K562 (cell line): ENCODE results near the gene TNFSF9. TPM values are rescaled to one million over a fixed set of nuclear protein-coding genes. Genes with fewer than 3 reads are reported as not detected.

Experiments used
- ATAC-seq: fragments of 200-7000 bp; cut with Tn5 transposase; 3 replicates; pipeline ENCODE4 v1.9.1; 2020; ENCODE audit warnings: moderate library complexity
- BruUV-seq: library from RNA; stranded (reverse); fragments of 400-500 nt; replicated peaks from 2 replicates; lab custom pipeline; 2021; lab: Mats Ljungman, UMichigan
- CTCF ChIA-PET: fragments of 300-600 bp; formaldehyde crosslinking; extraction: SDS; loops from one replicate; lab custom pipeline; 2021; ENCODE audit warnings: low intra/inter-chr PET ratio; lab: Yijun Ruan, JAX
- POLR2A ChIA-PET: fragments of 300-600, 350-650 bp; sonication (Branson Sonifier 250); formaldehyde crosslinking; extraction: SDS; loops from one replicate; lab custom pipeline; 2021; ENCODE audit warnings: antibody characterized with exemption, inconsistent platforms; lab: Yijun Ruan, JAX
- DNase-seq, 4 experiments: peaks; one replicate each; pipeline versions ENCODE4 v3.0.0 to v3.0.0-alpha.2; 2011 to 2018; ENCODE audit warnings: low spot score in 3 of 4, mixed read lengths in 3 of 4; ENCODE audit errors: extremely low read depth in 1 of 4
- FAIRE-seq: peaks from 2 replicates; lab custom pipeline; 2011; peaks lifted over from hg19 to GRCh38; lab: Jason Lieb, UNC
- H2AFZ ChIP-seq: 2 replicates; pipeline ENCODE4 v1.6.0; 2011; ENCODE audit warnings: low read depth, low read length, control low read depth, inconsistent platforms
- H3K27ac ChIP-seq: fragments of 200-600 bp; 3 replicates; pipeline ENCODE4 v1.8.0; 2011; ENCODE audit warnings: low read depth, mild to moderate bottlenecking, control low read depth, inconsistent platforms, low read length, moderate library complexity, mixed read lengths; ENCODE audit errors: extremely low read depth
- H3K27me3 ChIP-seq, 2 experiments: fragments of 300-600 bp in 1 of 2; 2 replicates in 1 of 2; 3 replicates in 1 of 2; pipeline versions ENCODE4 v1.6.0 to v1.8.0; 2011; ENCODE audit warnings: inconsistent platforms in 2 of 2, low read length in 2 of 2, mild to moderate bottlenecking in 1 of 2, mixed read lengths in 1 of 2, moderate library complexity in 1 of 2; ENCODE audit not compliant: control insufficient read depth in 2 of 2, insufficient read depth in 2 of 2
- H3K36me3 ChIP-seq: fragments of 300-600 bp; 3 replicates; pipeline ENCODE4 v1.8.0; 2011; ENCODE audit warnings: mild to moderate bottlenecking, low read length, inconsistent platforms; ENCODE audit not compliant: control insufficient read depth, insufficient read depth
- H3K4me1 ChIP-seq, 2 experiments: fragments of 200-600 bp in 1 of 2; replicated peaks in 1 of 2; 2 replicates in 1 of 2; 3 replicates in 1 of 2; pipeline versions ENCODE4 v1.5.1 to v1.8.0; 2011; ENCODE audit warnings: inconsistent platforms in 2 of 2, low read length in 2 of 2, mild to moderate bottlenecking in 1 of 2, mixed read lengths in 1 of 2, moderate library complexity in 1 of 2; ENCODE audit not compliant: control insufficient read depth in 2 of 2, insufficient read depth in 2 of 2
- H3K4me2 ChIP-seq: 2 replicates; pipeline ENCODE4 v1.6.1; 2011; ENCODE audit warnings: low read length, control low read depth, inconsistent platforms, mixed read lengths; ENCODE audit not compliant: insufficient read depth
- H3K4me3 ChIP-seq: fragments of 200-600 bp; sonication (generic), shearing (Covaris generic); 2 replicates; pipeline ENCODE4 v1.5.1; 2016; ENCODE audit warnings: control low read depth, inconsistent platforms
- H3K79me2 ChIP-seq: fragments of 200-600 bp; 3 replicates; pipeline ENCODE4 v1.8.0; 2011; ENCODE audit warnings: low read length, inconsistent platforms; ENCODE audit not compliant: control insufficient read depth, insufficient read depth
- H3K9ac ChIP-seq, 2 experiments: 2 replicates each; pipeline versions ENCODE4 v1.6.0 to v1.6.1; 2011; ENCODE audit warnings: low read depth in 2 of 2, low read length in 2 of 2, control low read depth in 1 of 2, inconsistent platforms in 1 of 2, mild to moderate bottlenecking in 1 of 2, mixed read lengths in 1 of 2; ENCODE audit not compliant: insufficient read depth in 1 of 2
- H3K9me1 ChIP-seq: one replicate; pipeline ENCODE4 v1.6.0; 2011; ENCODE audit warnings: inconsistent platforms, mild to moderate bottlenecking, low read length, moderate library complexity; ENCODE audit not compliant: control insufficient read depth, insufficient read depth
- H3K9me3 ChIP-seq: replicated peaks from 2 replicates; pipeline ENCODE4 v1.5.1; 2011; ENCODE audit warnings: low read depth, low read length, inconsistent platforms; ENCODE audit not compliant: control insufficient read depth, insufficient read depth
- H4K20me1 ChIP-seq: replicated peaks from 2 replicates; pipeline ENCODE4 v1.6.1; 2011; ENCODE audit warnings: low read length, inconsistent platforms, mixed read lengths; ENCODE audit not compliant: control insufficient read depth, insufficient read depth
- E2F3 ChIP-seq: fragments of 250-450 bp; sonication (Bioruptor Pico); IDR thresholded peaks from 2 replicates; pipeline ENCODE4 v1.4.0; 2020; ENCODE audit warnings: mild to moderate bottlenecking
- KAT2B ChIP-seq: IDR thresholded peaks from one replicate; pipeline ENCODE4 v1.6.1; 2012; ENCODE audit warnings: low read depth, mild to moderate bottlenecking, control low read depth, inconsistent platforms, low read length, moderate library complexity
- XRCC4 ChIP-seq: IDR thresholded peaks from one replicate; pipeline ENCODE4 v1.6.1; 2011; ENCODE audit not compliant: insufficient read depth, insufficient read length; ENCODE audit errors: extremely low read depth
- ZNF384 ChIP-seq: IDR thresholded peaks from 2 replicates; pipeline ENCODE4 v1.6.1; 2012; ENCODE audit warnings: low read depth, low read length, improper control_type of control experiment
- ZNF561 ChIP-seq: fragments of 450-650 bp; formaldehyde crosslinking; conservative IDR thresholded peaks from 2 replicates; pipeline ENCODE4 v1.4.0; 2020; ENCODE audit warnings: mild to moderate bottlenecking, moderate library complexity
- WGBS: fragments of 100-300 bp; shearing (Covaris generic); methylation state at CpG from one replicate; pipeline ENCODE4 v1.1.6; 2016; ENCODE audit warnings: low coverage, mixed read lengths; ENCODE audit not compliant: insufficient coverage; ENCODE audit errors: missing lambda C conversion rate; 5-methylcytosine and 5-hydroxymethylcytosine counted together
- in situ Hi-C: fragments of 300-500 bp; cut with MboI; formaldehyde crosslinking; loops from 4 replicates; pipeline ENCODE4 v1.15.0; 2018; ENCODE audit warnings: inconsistent platforms, mixed read lengths
- intact Hi-C: fragments of 100-400 bp; cut with micrococcal nuclease; formaldehyde crosslinking; loops from 2 replicates; pipeline ENCODE4 v1.14.2; 2022
- polyA plus RNA-seq, 8 experiments: library from polyadenylated mRNA; depleted of rRNA in 4 of 8; stranded (reverse) in 5 of 8; unstranded in 3 of 8; fragments of >200 nt; fragmentation: Nextera tagmentation in 2 of 8; fragmentation: Illumina TruSeq in 1 of 8; extraction: Ambion mirVana in 2 of 8; extraction: Trizol in 1 of 8; gene quantifications; 2 replicates each; pipeline versions ENCODE4 v1.2.1 to v1.2.3, GENCODE V29; 2011 to 2014; ENCODE audit warnings: inconsistent platforms in 1 of 8, missing spikeins in 1 of 8
- total RNA-seq, 7 experiments: library from RNA; depleted of rRNA in 6 of 7; stranded (reverse); fragments of >200 nt in 6 of 7; fragmentation: Illumina TruSeq in 2 of 7; extraction: Trizol in 2 of 7; gene quantifications; 2 replicates each; pipeline versions ENCODE4 v1.2.1 to v1.2.3, GENCODE V29; 2011 to 2021; ENCODE audit warnings: low replicate concordance in 1 of 7
- TF ChIP-seq, protein P1 (sequence below): sonication (generic); formaldehyde crosslinking; IDR thresholded peaks from 2 replicates; pipeline ENCODE4 v1.8.0; 2022; ENCODE audit warnings: missing genetic modification reagents, mild to moderate bottlenecking, borderline replicate concordance
- TF ChIP-seq, protein P2 (sequence below), 2 experiments: fragments of 450-650 bp; IDR thresholded peaks; 2 replicates each; pipeline ENCODE4 v1.6.1; 2016

The TNFSF9 gene
- total and polyA plus RNA-seq, 9 of the 15 experiments (the other 6 are each of a cell fraction or from before 2014, with no cell fraction given) = 1.4 to 17.9 (median 6.5) TPM

DNA sequence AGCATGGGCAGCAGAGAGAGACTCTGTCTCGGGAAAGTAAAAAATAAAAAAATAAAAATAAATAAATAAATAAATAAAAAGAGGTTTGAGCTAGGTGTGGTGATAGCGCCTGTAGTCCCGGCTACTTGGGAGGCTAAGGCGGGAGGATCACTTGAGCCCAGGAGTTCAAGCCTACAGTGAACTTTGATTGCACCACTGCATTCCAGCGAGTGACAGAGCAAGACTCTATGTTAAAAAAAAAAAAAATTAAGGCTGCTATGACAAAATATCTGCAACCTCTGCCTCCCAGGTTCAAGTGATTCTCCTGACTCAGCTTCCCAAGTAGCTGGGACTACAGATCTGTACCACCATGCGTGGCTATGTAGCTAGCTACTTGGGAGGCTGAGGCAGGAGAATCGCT is 46.0 kb upstream of the TNFSF9 start:
- H3K4me2 ChIP-seq = no peak overlapping the region
- no peak overlapping the region for H3K9ac ChIP-seq
- FAIRE-seq = no peak
- H3K9me3 ChIP-seq = no peaks in the 10 kb centered on the region
- POLR2A ChIA-PET = interaction anchor here (0.6 kb wide), 1 partner anchor 253 kb away, joined by 3 read pairs; the partner anchor contains the start of gene GPR108
- H3K4me1 ChIP-seq = peaks cover 5 to 19% of the 10 kb centered on the region in 2 experiments
- no peaks in the 10 kb centered on the region for H3K36me3 ChIP-seq
- no peaks in the 10 kb centered on the region for H3K79me2 ChIP-seq
- H3K27me3 ChIP-seq = no peaks in the 10 kb centered on the region
- H3K4me3 ChIP-seq = no peak overlapping the region
- H4K20me1 ChIP-seq = no peaks in the 10 kb centered on the region
- intact Hi-C loops = no loop called here
- H2AFZ ChIP-seq = no peak overlapping the region
- TF ChIP-seq XRCC4 = no peak
- TF ChIP-seq E2F3 (CRISPR knock-in tag) = no peak
- no peak for TF ChIP-seq KAT2B
- TF ChIP-seq, protein P1, sequence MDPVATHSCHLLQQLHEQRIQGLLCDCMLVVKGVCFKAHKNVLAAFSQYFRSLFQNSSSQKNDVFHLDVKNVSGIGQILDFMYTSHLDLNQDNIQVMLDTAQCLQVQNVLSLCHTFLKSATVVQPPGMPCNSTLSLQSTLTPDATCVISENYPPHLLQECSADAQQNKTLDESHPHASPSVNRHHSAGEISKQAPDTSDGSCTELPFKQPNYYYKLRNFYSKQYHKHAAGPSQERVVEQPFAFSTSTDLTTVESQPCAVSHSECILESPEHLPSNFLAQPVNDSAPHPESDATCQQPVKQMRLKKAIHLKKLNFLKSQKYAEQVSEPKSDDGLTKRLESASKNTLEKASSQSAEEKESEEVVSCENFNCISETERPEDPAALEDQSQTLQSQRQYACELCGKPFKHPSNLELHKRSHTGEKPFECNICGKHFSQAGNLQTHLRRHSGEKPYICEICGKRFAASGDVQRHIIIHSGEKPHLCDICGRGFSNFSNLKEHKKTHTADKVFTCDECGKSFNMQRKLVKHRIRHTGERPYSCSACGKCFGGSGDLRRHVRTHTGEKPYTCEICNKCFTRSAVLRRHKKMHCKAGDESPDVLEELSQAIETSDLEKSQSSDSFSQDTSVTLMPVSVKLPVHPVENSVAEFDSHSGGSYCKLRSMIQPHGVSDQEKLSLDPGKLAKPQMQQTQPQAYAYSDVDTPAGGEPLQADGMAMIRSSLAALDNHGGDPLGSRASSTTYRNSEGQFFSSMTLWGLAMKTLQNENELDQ (CRISPR knock-in tag) = no peak
- TF ChIP-seq, protein P2, sequence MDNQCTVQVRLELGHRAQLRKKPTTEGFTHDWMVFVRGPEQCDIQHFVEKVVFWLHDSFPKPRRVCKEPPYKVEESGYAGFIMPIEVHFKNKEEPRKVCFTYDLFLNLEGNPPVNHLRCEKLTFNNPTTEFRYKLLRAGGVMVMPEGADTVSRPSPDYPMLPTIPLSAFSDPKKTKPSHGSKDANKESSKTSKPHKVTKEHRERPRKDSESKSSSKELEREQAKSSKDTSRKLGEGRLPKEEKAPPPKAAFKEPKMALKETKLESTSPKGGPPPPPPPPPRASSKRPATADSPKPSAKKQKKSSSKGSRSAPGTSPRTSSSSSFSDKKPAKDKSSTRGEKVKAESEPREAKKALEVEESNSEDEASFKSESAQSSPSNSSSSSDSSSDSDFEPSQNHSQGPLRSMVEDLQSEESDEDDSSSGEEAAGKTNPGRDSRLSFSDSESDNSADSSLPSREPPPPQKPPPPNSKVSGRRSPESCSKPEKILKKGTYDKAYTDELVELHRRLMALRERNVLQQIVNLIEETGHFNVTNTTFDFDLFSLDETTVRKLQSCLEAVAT (IDR thresholded peaks at IDR 0.05) = no peak
- no peak for TF ChIP-seq ZNF561 (CRISPR knock-in tag)
- TF ChIP-seq ZNF384 = no peak
- in situ Hi-C loops = no loop called here
- CTCF ChIA-PET = interaction anchor here (0.7 kb wide), 1 partner anchor 143 kb away, joined by 3 read pairs; no protein-coding TSS in a partner anchor
- no peak for ATAC-seq
- 41% methylated on average over 7 of the region's 7 CpGs for WGBS
- no peak overlapping the region for H3K27ac ChIP-seq
- DNase-seq = no peak
- H3K9me1 ChIP-seq = no peaks in the 10 kb centered on the region
- BruUV-seq = no TSS peak
